ENCODE data around the gene ALX4.

ALX4 gene

GRCh38 chr11:44267006-44267749 lies 42.8 kb downstream of the ALX4 start:
- DNase-seq, result peak; percentile 32

- peak; percentile 23 for DNase-seq
Measured at GRCh38 chr11:44266056-44266780, 43.7 kb downstream of the ALX4 start.

- no peak for DNase-seq
Measured at GRCh38 chr11:44264761-44265160, 45.2 kb downstream of the ALX4 start.

GRCh38 chr11:44264438-44264749 lies 45.5 kb downstream of the ALX4 start:
- DNase-seq, result no peak

- DNase-seq, result no peak
Measured at GRCh38 chr11:44263738-44264437, 46.1 kb downstream of the ALX4 start.

GRCh38 chr11:44261800-44262591 lies 47.9 kb downstream of the ALX4 start:
- no peak for DNase-seq

- no peak for DNase-seq
Measured at GRCh38 chr11:44260081-44260480, 49.9 kb downstream of the ALX4 start.

GRCh38 chr11:44258839-44259420 lies 51.0 kb downstream of the ALX4 start:
- no peak for DNase-seq

- no peak for DNase-seq
Measured at GRCh38 chr11:44258190-44258489, 51.8 kb downstream of the ALX4 start.

GRCh38 chr11:44257338-44258189 lies 52.4 kb downstream of the ALX4 start:
- no peak for DNase-seq

- DNase-seq, result no peak
Measured at GRCh38 chr11:44256673-44257291, 53.2 kb downstream of the ALX4 start.

GRCh38 chr11:44255406-44256071 lies 54.4 kb downstream of the ALX4 start:
- no peak for DNase-seq

GRCh38 chr11:44252999-44253602 lies 56.8 kb downstream of the ALX4 start:
- no peak for DNase-seq

- no peak for DNase-seq
Measured at GRCh38 chr11:44250421-44250820, 59.5 kb downstream of the ALX4 start.

GRCh38 chr11:44248109-44248508 lies 61.8 kb downstream of the ALX4 start:
- no peak for DNase-seq

GRCh38 chr11:44247508-44247907 lies 62.4 kb downstream of the ALX4 start:
- no peak for DNase-seq

- no peak for DNase-seq
Measured at GRCh38 chr11:44246726-44247125, 63.2 kb downstream of the ALX4 start.

GRCh38 chr11:44244639-44245310 lies 65.2 kb downstream of the ALX4 start:
- DNase-seq, result no peak

GRCh38 chr11:44243595-44244343 lies 66.2 kb downstream of the ALX4 start:
- DNase-seq, result no peak
